HEK293T (cell line): ENCODE data around the gene HDHD5.

ENCODE experiments used
- CTCF ChIA-PET: fragments of 350-600 bp; formaldehyde crosslinking; extraction: SDS; loops from one replicate; lab custom pipeline; 2021; ENCODE audit warnings: antibody characterized with exemption, inconsistent platforms; lab: Yijun Ruan, JAX
- POLR2A ChIA-PET: fragments of 350-600 bp; formaldehyde crosslinking; extraction: SDS; loops from one replicate; lab custom pipeline; 2020; ENCODE audit warnings: antibody characterized with exemption, inconsistent platforms; lab: Yijun Ruan, JAX
- DNase-seq: peaks from one replicate; pipeline ENCODE4 v3.0.0; 2012; ENCODE audit warnings: mixed read lengths; ENCODE audit errors: extremely low spot score
- ARNT ChIP-seq: fragments of 450-650 bp; IDR thresholded peaks from 2 replicates; pipeline ENCODE4 v1.6.1; 2017; ENCODE audit warnings: mild to moderate bottlenecking
- BHLHE40 ChIP-seq: fragments of 450-650 bp; IDR thresholded peaks from 2 replicates; pipeline ENCODE4 v1.6.1; 2016; ENCODE audit warnings: mild to moderate bottlenecking, moderate library complexity, borderline replicate concordance
- CTBP1 ChIP-seq: fragments of 450-650 bp; IDR thresholded peaks from 2 replicates; pipeline ENCODE4 v1.6.1; 2016; ENCODE audit warnings: borderline replicate concordance
- ELF4 ChIP-seq: fragments of 450-650 bp; IDR thresholded peaks from 2 replicates; pipeline ENCODE4 v1.6.1; 2017; ENCODE audit warnings: antibody characterized with exemption
- FOXA1 ChIP-seq: fragments of 450-650 bp; IDR thresholded peaks from 2 replicates; pipeline ENCODE4 v1.6.1; 2016; ENCODE audit warnings: mild to moderate bottlenecking
- FOXK2 ChIP-seq: fragments of 450-650 bp; IDR thresholded peaks from 2 replicates; pipeline ENCODE4 v1.6.1; 2016; ENCODE audit warnings: mild to moderate bottlenecking
- FOXM1 ChIP-seq: fragments of 450-650 bp; IDR thresholded peaks from 2 replicates; pipeline ENCODE4 v1.6.1; 2017; ENCODE audit warnings: mild to moderate bottlenecking, borderline replicate concordance
- HDGF ChIP-seq: fragments of 450-650 bp; IDR thresholded peaks from 2 replicates; pipeline ENCODE4 v1.6.1; 2017; ENCODE audit warnings: antibody characterized with exemption, borderline replicate concordance
- L3MBTL2 ChIP-seq: fragments of 450-650 bp; conservative IDR thresholded peaks from 2 replicates; pipeline ENCODE4 v1.6.1; 2016; ENCODE audit warnings: mild to moderate bottlenecking
- LEF1 ChIP-seq: fragments of 450-650 bp; IDR thresholded peaks from 2 replicates; pipeline ENCODE4 v1.6.1; 2017; ENCODE audit warnings: mild to moderate bottlenecking, borderline replicate concordance
- NFRKB ChIP-seq: fragments of 450-650 bp; IDR thresholded peaks from 2 replicates; pipeline ENCODE4 v1.6.1; 2016; ENCODE audit warnings: mild to moderate bottlenecking, moderate library complexity
- PKNOX1 ChIP-seq: fragments of 450-650 bp; IDR thresholded peaks from 2 replicates; pipeline ENCODE4 v1.6.1; 2016
- SP1 ChIP-seq: fragments of 450-650 bp; IDR thresholded peaks from 2 replicates; pipeline ENCODE4 v1.6.1; 2017
- SUZ12 ChIP-seq: fragments of 450-650 bp; IDR thresholded peaks from 2 replicates; pipeline ENCODE4 v1.6.1; 2016; ENCODE audit warnings: mild to moderate bottlenecking
- TARDBP ChIP-seq: fragments of 450-650 bp; IDR thresholded peaks from 2 replicates; pipeline ENCODE4 v1.6.1; 2016
- ZNF384 ChIP-seq: fragments of 450-650 bp; IDR thresholded peaks from 2 replicates; pipeline ENCODE4 v1.6.1; 2016

Gene HDHD5

GRCh38 chr22:17137170-17137569, 21.9 kb downstream of the HDHD5 start:
- POLR2A ChIA-PET, result no interaction called here
- CTCF ChIA-PET, result no interaction called here
- DNase-seq, result no peak
- TF ChIP-seq SP1 (no peak), ZNF384 (no peak), HDGF (no peak), PKNOX1 (no peak), TARDBP (no peak), CTBP1 (no peak), ARNT (no peak), LEF1 (no peak), SUZ12 (no peak), FOXM1 (no peak), FOXK2 (no peak), BHLHE40 (no peak), NFRKB (no peak), ELF4 (no peak), L3MBTL2 (no peak), FOXA1 (no peak)

- no peak for DNase-seq
- TF ChIP-seq LEF1 (no peak), FOXM1 (no peak), NFRKB (no peak), PKNOX1 (no peak), BHLHE40 (no peak), L3MBTL2 (no peak), ELF4 (no peak), CTBP1 (no peak), SP1 (no peak), HDGF (no peak), ARNT (no peak), TARDBP (no peak), FOXK2 (no peak), ZNF384 (no peak), FOXA1 (no peak), SUZ12 (no peak)
- ChIA-PET POLR2A (interaction anchor here (1.1 kb wide), 1 partner anchor 14 kb away, joined by 3 read pairs; the partner anchor contains the start of gene TMEM121B), CTCF (no interaction called here)
Observed at GRCh38 chr22:17135153-17135760, 23.8 kb downstream of the HDHD5 start.

GRCh38 chr22:17133137-17133536, 25.9 kb downstream of the HDHD5 start:
- DNase-seq, result no peak
- POLR2A ChIA-PET, result no interaction called here
- CTCF ChIA-PET, result no interaction called here
- no peak for TF ChIP-seq ZNF384
- no peak for TF ChIP-seq ARNT
- no peak for TF ChIP-seq CTBP1
- no peak for TF ChIP-seq FOXA1
- no peak for TF ChIP-seq L3MBTL2
- no peak for TF ChIP-seq PKNOX1
- TF ChIP-seq SP1, result no peak
- no peak for TF ChIP-seq TARDBP
- TF ChIP-seq ELF4, result no peak
- TF ChIP-seq FOXM1, result no peak
- no peak for TF ChIP-seq NFRKB
- no peak for TF ChIP-seq BHLHE40
- TF ChIP-seq FOXK2, result no peak
- TF ChIP-seq SUZ12, result no peak
- TF ChIP-seq HDGF, result no peak
- TF ChIP-seq LEF1, result no peak

- no peak for TF ChIP-seq CTBP1
- TF ChIP-seq FOXM1, result no peak
- CTCF ChIA-PET, result interaction anchor here (1.3 kb wide), 1 partner anchor 40 kb away, joined by 5 read pairs; no protein-coding TSS in a partner anchor
- DNase-seq, result no peak
- POLR2A ChIA-PET, result interaction anchor here (0.8 to 1.4 kb wide), 2 partner anchors 10 to 39 kb away, joined by 3 to 8 read pairs; no protein-coding TSS in a partner anchor
Observed at GRCh38 chr22:17132112-17132511, 27.0 kb downstream of the HDHD5 start.

GRCh38 chr22:17131686-17132085, 27.4 kb downstream of the HDHD5 start:
- no peak for TF ChIP-seq SP1
- no peak for TF ChIP-seq LEF1
- TF ChIP-seq L3MBTL2, result no peak
- TF ChIP-seq SUZ12, result no peak
- no peak for TF ChIP-seq FOXA1
- no peak for TF ChIP-seq TARDBP
- TF ChIP-seq CTBP1, result no peak
- TF ChIP-seq NFRKB, result no peak
- no peak for TF ChIP-seq ZNF384
- no peak for TF ChIP-seq FOXM1
- no peak for TF ChIP-seq PKNOX1
- ChIA-PET CTCF (interaction anchor here (1.3 kb wide), 1 partner anchor 40 kb away, joined by 5 read pairs; no protein-coding TSS in a partner anchor), POLR2A (interaction anchor here (0.8 to 1.4 kb wide), 2 partner anchors 9 to 40 kb away, joined by 3 to 8 read pairs; no protein-coding TSS in a partner anchor)
- DNase-seq, result peak; percentile 45
